ENCODE results near the gene HERC3.

Gene HERC3

GRCh38 chr4:88731381-88731780 lies 139.1 kb downstream of the HERC3 start:
- no peak overlapping the region for H3K4me3 ChIP-seq (ENCODE audit: low read length)
- DNase-seq (ENCODE audit: low read depth) = no peak
- TF ChIP-seq CTCF (conservative IDR thresholded peaks at IDR 0.05; ENCODE audit: low read depth, low read length) = no peak

GRCh38 chr4:88732714-88733368 lies 140.6 kb downstream of the HERC3 start:
- no peak for DNase-seq (ENCODE audit: low read depth)
- no peak for TF ChIP-seq CTCF (conservative IDR thresholded peaks at IDR 0.05; ENCODE audit: low read depth, low read length)
- no peak overlapping the region for H3K4me3 ChIP-seq (ENCODE audit: low read length)

DNA sequence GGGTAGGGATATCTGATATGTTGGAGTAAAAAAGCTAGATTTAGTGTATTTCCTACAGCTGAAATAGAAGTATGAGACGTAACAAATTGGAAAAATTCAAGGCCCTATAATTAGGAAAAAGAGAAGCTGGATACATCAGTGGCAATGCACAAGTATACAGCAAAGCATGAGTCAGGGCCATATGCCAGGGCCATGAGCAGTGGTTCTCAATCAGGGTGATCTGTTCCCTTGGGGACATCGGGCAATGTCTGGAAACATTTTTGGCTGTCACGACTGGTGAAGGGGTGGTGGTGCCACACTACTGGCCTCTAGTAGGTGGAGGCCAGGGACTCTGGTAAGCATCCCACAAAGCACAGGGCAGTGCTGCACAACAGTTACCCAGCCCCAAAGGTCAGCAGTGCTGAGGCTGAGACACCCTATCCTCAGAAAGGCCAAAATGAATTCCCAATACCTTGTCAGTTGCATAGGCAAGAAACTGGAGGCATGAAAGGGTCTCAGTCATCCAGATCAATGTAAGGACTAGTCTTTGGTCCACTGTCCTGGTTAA lies 142.2 kb downstream of the HERC3 start:
- TF ChIP-seq CTCF (conservative IDR thresholded peaks at IDR 0.05; ENCODE audit: low read depth, low read length) = no peak
- no peak overlapping the region for H3K4me3 ChIP-seq (ENCODE audit: low read length)
- DNase-seq (ENCODE audit: low read depth) = no peak

DNA sequence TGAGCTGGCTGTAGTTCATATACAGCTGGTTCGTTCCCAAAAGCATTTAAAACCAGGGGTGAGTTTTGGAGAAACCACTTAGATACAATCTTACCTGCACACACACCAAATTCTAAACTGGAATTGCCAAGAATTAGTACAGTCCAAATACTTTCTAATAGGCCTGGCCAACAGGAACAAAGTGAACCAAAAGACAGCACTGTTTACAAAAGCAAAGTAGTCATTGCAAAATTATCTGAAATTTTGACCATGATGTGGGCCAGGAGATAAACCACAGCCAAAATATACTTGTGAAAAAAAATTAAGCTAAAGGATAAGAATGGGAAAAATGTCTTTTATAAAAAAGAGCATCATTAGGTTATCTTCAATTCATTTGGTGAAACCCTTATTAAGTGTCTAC lies 143.3 kb downstream of the HERC3 start:
- H3K4me3 ChIP-seq (ENCODE audit: low read length) = no peak overlapping the region
- TF ChIP-seq CTCF (conservative IDR thresholded peaks at IDR 0.05; ENCODE audit: low read depth, low read length) = no peak
- DNase-seq (ENCODE audit: low read depth) = no peak

GRCh38 chr4:88736264-88736663 lies 144.0 kb downstream of the HERC3 start:
- no peak for TF ChIP-seq CTCF (conservative IDR thresholded peaks at IDR 0.05; ENCODE audit: low read depth, low read length)
- no peak overlapping the region for H3K4me3 ChIP-seq (ENCODE audit: low read length)
- no peak for DNase-seq (ENCODE audit: low read depth)

DNA sequence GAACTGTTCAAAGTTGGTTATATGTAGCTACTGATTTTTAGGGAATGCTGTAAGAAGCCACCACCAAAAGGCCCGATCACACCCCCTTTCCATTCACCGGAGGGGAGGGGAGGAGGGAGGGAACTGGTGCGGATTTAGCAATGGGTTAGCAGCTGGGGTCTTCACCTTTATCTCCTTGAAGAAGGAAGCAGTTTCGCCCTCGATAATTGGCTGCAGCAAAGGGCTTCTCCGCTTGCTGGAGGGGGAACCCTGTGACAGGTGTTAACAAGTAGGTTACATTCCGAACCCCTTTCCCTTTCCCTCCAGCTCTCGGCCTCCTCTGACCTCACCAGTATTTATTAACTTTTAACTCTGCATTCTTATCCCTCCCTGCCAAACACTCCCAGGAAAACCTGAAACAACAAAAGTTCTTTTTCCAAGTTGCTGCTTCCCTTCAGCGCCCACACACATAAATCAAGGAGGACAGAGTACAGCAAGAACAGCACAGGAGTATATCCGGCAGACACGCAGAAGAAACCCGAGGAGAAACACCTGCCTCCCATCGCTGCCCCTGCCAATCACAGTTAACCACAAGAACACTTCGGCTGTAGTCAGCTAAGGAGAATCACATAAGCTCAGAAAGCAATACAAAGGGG lies 145.1 kb downstream of the HERC3 start:
- no peak for TF ChIP-seq CTCF (conservative IDR thresholded peaks at IDR 0.05; ENCODE audit: low read depth, low read length)
- H3K4me3 ChIP-seq (ENCODE audit: low read length) = peak overlapping the region; percentile 4
- no peak for DNase-seq (ENCODE audit: low read depth)

GRCh38 chr4:88738180-88738579 lies 145.9 kb downstream of the HERC3 start:
- no peak for TF ChIP-seq CTCF (conservative IDR thresholded peaks at IDR 0.05; ENCODE audit: low read depth, low read length)
- H3K4me3 ChIP-seq (ENCODE audit: low read length) = no peak overlapping the region
- no peak for DNase-seq (ENCODE audit: low read depth)

Measured in retinal pigment epithelial cell (primary cell).